CD14-positive monocyte (primary cell): ENCODE data around the gene PNRC1. TPM values are rescaled to one million over a fixed set of nuclear protein-coding genes. Genes with fewer than 3 reads are reported as not detected.

Experiments
- DNase-seq, 3 donors: peaks; one replicate each; pipeline ENCODE4 v3.0.0-alpha.2; 2011 to 2022
- H2AFZ ChIP-seq: 2 replicates; pipeline ENCODE4 v1.6.0; 2012; ENCODE audit warnings: mild to moderate bottlenecking, low read depth, low read length, inconsistent platforms; ENCODE audit not compliant: insufficient read depth, poor library complexity, severe bottlenecking
- H3K27ac ChIP-seq, 2 donors: 1 replicate in 1 of 2; 2 replicates in 1 of 2; pipeline ENCODE4 v1.5.1; 2012 to 2013; ENCODE audit warnings: low read length in 2 of 2, control low read depth in 1 of 2, inconsistent platforms in 1 of 2, low read depth in 1 of 2, mild to moderate bottlenecking in 1 of 2
- H3K27me3 ChIP-seq, 2 donors: one replicate each; pipeline versions ENCODE4 v1.6.0 to v1.6.1; 2011 to 2013; ENCODE audit warnings: low read length in 2 of 2; ENCODE audit not compliant: control insufficient read depth in 2 of 2, insufficient read depth in 2 of 2
- H3K36me3 ChIP-seq, 2 donors: replicated peaks in 1 of 2; 1 replicate in 1 of 2; 2 replicates in 1 of 2; pipeline versions ENCODE4 v1.5.1 to v1.6.1; 2012 to 2013; ENCODE audit warnings: low read length in 2 of 2, control low read depth in 1 of 2, inconsistent platforms in 1 of 2, mild to moderate bottlenecking in 1 of 2; ENCODE audit not compliant: insufficient read depth in 2 of 2, control insufficient read depth in 1 of 2
- H3K4me1 ChIP-seq, 2 donors: 1 replicate in 1 of 2; 2 replicates in 1 of 2; pipeline versions ENCODE4 v1.5.1 to v1.6.1; 2012 to 2013; ENCODE audit warnings: low read length in 2 of 2, control low read depth in 1 of 2, inconsistent platforms in 1 of 2, mild to moderate bottlenecking in 1 of 2, moderate library complexity in 1 of 2; ENCODE audit not compliant: insufficient read depth in 2 of 2, control insufficient read depth in 1 of 2
- H3K4me2 ChIP-seq: replicated peaks from 2 replicates; pipeline ENCODE3; 2012; ENCODE audit warnings: low read length, moderate library complexity, mild to moderate bottlenecking; ENCODE audit not compliant: poor library complexity, severe bottlenecking; ENCODE audit errors: extremely low read depth
- H3K4me3 ChIP-seq, 3 experiments: fragments of 200-600 bp in 1 of 3; sonication (generic) in 1 of 3; replicated peaks in 1 of 3; 1 replicate in 2 of 3; 2 replicates in 1 of 3; pipeline ENCODE4 v1.5.1; 2011 to 2013; ENCODE audit warnings: low read length in 3 of 3, mild to moderate bottlenecking in 3 of 3, control low read depth in 2 of 3, low read depth in 2 of 3, inconsistent platforms in 1 of 3, moderate library complexity in 1 of 3
- H3K79me2 ChIP-seq: 2 replicates; pipeline ENCODE4 v1.6.0; 2012; ENCODE audit warnings: mild to moderate bottlenecking, control low read depth, inconsistent platforms, low read length, moderate library complexity; ENCODE audit not compliant: insufficient read depth
- H3K9ac ChIP-seq: 2 replicates; pipeline ENCODE4 v1.6.0; 2017; ENCODE audit warnings: low read length, mild to moderate bottlenecking; ENCODE audit not compliant: insufficient read depth, poor library complexity, severe bottlenecking
- H3K9me3 ChIP-seq, 2 donors: replicated peaks in 1 of 2; 1 replicate in 1 of 2; 2 replicates in 1 of 2; pipeline versions ENCODE4 v1.5.1 to v1.6.1; 2012 to 2013; ENCODE audit warnings: low read length in 2 of 2, control low read depth in 1 of 2; ENCODE audit not compliant: control insufficient read depth in 1 of 2, insufficient read depth in 1 of 2
- H4K20me1 ChIP-seq: 2 replicates; pipeline ENCODE4 v1.6.0; 2012; ENCODE audit warnings: mild to moderate bottlenecking, low read length, control low read depth, moderate library complexity; ENCODE audit not compliant: insufficient read depth
- H3K27ac Mint-ChIP-seq, 7 donors: one replicate each; pipeline ENCODE4 v1.8.0; 2020; ENCODE audit warnings: mild to moderate bottlenecking in 7 of 7, mixed read lengths in 7 of 7, moderate library complexity in 6 of 7, inconsistent platforms in 2 of 7
- H3K27me3 Mint-ChIP-seq, 3 donors: one replicate each; pipeline ENCODE4 v1.8.0; 2021 to 2022; ENCODE audit warnings: low read depth in 3 of 3, mild to moderate bottlenecking in 3 of 3, mixed read lengths in 3 of 3, moderate library complexity in 3 of 3, inconsistent platforms in 1 of 3
- H3K36me3 Mint-ChIP-seq, 2 donors: one replicate each; pipeline ENCODE4 v1.8.0; 2020; ENCODE audit warnings: mixed read lengths in 2 of 2, inconsistent platforms in 1 of 2, mild to moderate bottlenecking in 1 of 2
- H3K4me1 Mint-ChIP-seq: one replicate; pipeline ENCODE4 v1.8.0; 2020; ENCODE audit warnings: mild to moderate bottlenecking, mixed read lengths
- H3K4me3 Mint-ChIP-seq, 2 donors: one replicate each; pipeline ENCODE4 v1.8.0; 2020; ENCODE audit warnings: mild to moderate bottlenecking in 2 of 2, mixed read lengths in 2 of 2, moderate library complexity in 1 of 2
- H3K9me3 Mint-ChIP-seq, 7 donors: one replicate each; pipeline ENCODE4 v1.8.0; 2020 to 2022; ENCODE audit warnings: mixed read lengths in 7 of 7, mild to moderate bottlenecking in 6 of 7, moderate library complexity in 6 of 7, inconsistent platforms in 2 of 7
- CTCF ChIP-seq: fragments of 200-600 bp; IDR thresholded peaks from one replicate; pipeline ENCODE4 v1.8.0; 2022; ENCODE audit warnings: antibody characterized with exemption, mild to moderate bottlenecking
- WGBS: methylation state at CpG from one replicate; pipeline ENCODE4 v1.1.5; 2013; ENCODE audit warnings: missing lambda C conversion rate; ENCODE audit not compliant: insufficient coverage; 5-methylcytosine and 5-hydroxymethylcytosine counted together
- intact Hi-C, 2 donors: fragments of 100-400 bp; cut with micrococcal nuclease; formaldehyde crosslinking; loops; one replicate each; pipeline versions ENCODE4 v1.15.0 to v1.15.1; 2023
- polyA plus RNA-seq, 3 donors: library from polyadenylated mRNA; depleted of rRNA in 1 of 3; unstranded in 2 of 3; stranded (reverse) in 1 of 3; fragments of 300-500 nt in 2 of 3; fragments of >200 nt in 1 of 3; fragmentation: Illumina TruSeq in 2 of 3; gene quantifications; 1 replicate in 2 of 3; 2 replicates in 1 of 3; pipeline ENCODE4 v1.2.3, GENCODE V29; 2012 to 2021

The PNRC1 gene
- polyA plus RNA-seq, 3 donors: 102 to 398 (median 348) TPM

GRCh38 chr6:89042664-89043063 lies 37.9 kb upstream of the PNRC1 start:
- Histone ChIP-seq H3K36me3 (no peaks in the 10 kb centered on the region), H3K9me3 (peaks cover 5 to 7% of the 10 kb centered on the region in 2 donors), H3K27me3 (no peaks in the 10 kb centered on the region), H3K4me3 (no peak overlapping the region), H3K27ac (no peak overlapping the region), H3K4me1 (peaks cover 23 to 26% of the 10 kb centered on the region in 2 donors), H3K9ac (no peak overlapping the region), H2AFZ (no peak overlapping the region), H3K4me2 (no peak overlapping the region), H3K79me2 (no peaks in the 10 kb centered on the region), H4K20me1 (no peaks in the 10 kb centered on the region)
- no peak for DNase-seq
- WGBS: no CpG with 5 or more reads among the region's 3 CpGs
- TF ChIP-seq CTCF: no peak
- Mint-ChIP-seq H3K36me3 (peaks cover 0 to 5% of the 10 kb centered on the region in 2 donors), H3K27ac (peak overlapping the region in 4 of 7 donors; percentile 6 to 75 (median 56)), H3K27me3 (peaks cover 0 to 2% (median 0%) of the 10 kb centered on the region in 3 donors), H3K4me3 (no peak overlapping the region), H3K9me3 (peaks cover 8 to 16% (median 14%) of the 10 kb centered on the region in 7 donors), H3K4me1 (peaks cover 31% of the 10 kb centered on the region)
- intact Hi-C loops: no loop called here

GRCh38 chr6:89044328-89045010 lies 36.1 kb upstream of the PNRC1 start:
- WGBS: 0% methylated on average over 1 of the region's 8 CpGs
- Mint-ChIP-seq H3K9me3 (peaks cover 0 to 2% (median 0%) of the 10 kb centered on the region in 7 donors), H3K4me1 (peaks cover 41% of the 10 kb centered on the region), H3K4me3 (peak overlapping the region in 1 of 2 donors; percentile 68), H3K27ac (peak overlapping the region; percentile 89 to 94 (median 90)), H3K36me3 (no peaks in the 10 kb centered on the region), H3K27me3 (peaks cover 0 to 1% (median 0%) of the 10 kb centered on the region in 3 donors)
- Histone ChIP-seq H3K36me3 (no peaks in the 10 kb centered on the region), H4K20me1 (no peaks in the 10 kb centered on the region), H3K9me3 (no peaks in the 10 kb centered on the region), H3K9ac (peak overlapping the region; percentile 33), H3K4me2 (peak overlapping the region; percentile 47), H3K4me1 (peaks cover 26 to 31% of the 10 kb centered on the region in 2 donors), H3K27me3 (no peaks in the 10 kb centered on the region), H3K4me3 (peak overlapping the region in 1 of 3 experiments; percentile 45), H3K79me2 (no peaks in the 10 kb centered on the region), H3K27ac (peak overlapping the region; percentile 65 to 79), H2AFZ (peak overlapping the region; percentile 15)
- DNase-seq: no peak
- intact Hi-C loops: no loop called here
- TF ChIP-seq CTCF: no peak
